C4-2B (cell line): ENCODE measurements around the gene VCAN.

Experiments used
- CTCF ChIP-seq: fragments of 450-650 bp; conservative IDR thresholded peaks from 2 replicates; pipeline ENCODE4 v1.5.1; 2017; ENCODE audit warnings: mild to moderate bottlenecking
- ZFX ChIP-seq: fragments of 450-650 bp; IDR thresholded peaks from 2 replicates; pipeline ENCODE4 v1.6.1; 2017

GRCh38 chr5:83589786-83590185, 118.2 kb downstream of the VCAN start:
- TF ChIP-seq CTCF: no peak
- no peak for TF ChIP-seq ZFX
